HepG2 (cell line): ENCODE results near the gene NKX6-2. TPM values are rescaled to one million over a fixed set of nuclear protein-coding genes. Genes with fewer than 3 reads are reported as not detected.

Experiments used
- ATAC-seq: fragments of 200-7000 bp; cut with Tn5 transposase; 3 replicates; pipeline ENCODE4 v1.9.1; 2020; ENCODE audit warnings: mild to moderate bottlenecking, moderate library complexity
- BruUV-seq: library from RNA; stranded (reverse); fragments of 400-500 nt; replicated peaks from 2 replicates; lab custom pipeline; 2021; lab: Mats Ljungman, UMichigan
- CTCF ChIA-PET: fragments of 300-600 bp; formaldehyde crosslinking; extraction: SDS; loops from one replicate; lab custom pipeline; 2021; ENCODE audit warnings: low total read pairs, inconsistent platforms, low intra/inter-chr PET ratio; lab: Yijun Ruan, JAX
- POLR2A ChIA-PET: fragments of 350-600 bp; sonication (Branson Sonifier 250); formaldehyde crosslinking; loops from one replicate; lab custom pipeline; 2020; ENCODE audit warnings: antibody characterized with exemption, inconsistent platforms; lab: Yijun Ruan, JAX
- DNase-seq: peaks from one replicate; pipeline ENCODE4 v3.0.0-alpha.2; 2015; ENCODE audit warnings: low spot score
- FAIRE-seq: peaks from 3 replicates; lab custom pipeline; 2011; peaks lifted over from hg19 to GRCh38; lab: Jason Lieb, UNC
- H2AFZ ChIP-seq: one replicate; pipeline ENCODE4 v1.6.1; 2011; ENCODE audit warnings: low read length, inconsistent platforms
- H3K27ac ChIP-seq: fragments of 300-600 bp; 3 replicates; pipeline ENCODE4 v1.8.0; 2011; ENCODE audit warnings: mixed run types, mild to moderate bottlenecking, mixed read lengths, low read length, inconsistent platforms; ENCODE audit not compliant: insufficient read depth; ENCODE audit errors: extremely low read length
- H3K27me3 ChIP-seq, 2 experiments: fragments of 200-600 bp in 1 of 2; 2 replicates in 1 of 2; 3 replicates in 1 of 2; pipeline versions ENCODE4 v1.6.0 to v1.8.0; 2011; ENCODE audit warnings: low read length in 2 of 2, mild to moderate bottlenecking in 2 of 2, moderate library complexity in 2 of 2, inconsistent platforms in 1 of 2; ENCODE audit not compliant: insufficient read depth in 2 of 2, control insufficient read depth in 1 of 2
- H3K36me3 ChIP-seq, 2 experiments: fragments of 200-600 bp in 1 of 2; replicated peaks in 1 of 2; 2 replicates in 1 of 2; 3 replicates in 1 of 2; pipeline versions ENCODE4 v1.5.1 to v1.8.0; 2011; ENCODE audit warnings: low read length in 2 of 2, inconsistent platforms in 1 of 2; ENCODE audit not compliant: insufficient read depth in 2 of 2, control insufficient read depth in 1 of 2
- H3K4me1 ChIP-seq: 2 replicates; pipeline ENCODE4 v1.5.1; 2012; ENCODE audit warnings: low read length, inconsistent platforms; ENCODE audit not compliant: insufficient read depth
- H3K4me2 ChIP-seq: 2 replicates; pipeline ENCODE4 v1.6.0; 2011; ENCODE audit warnings: low read depth, low read length, inconsistent platforms
- H3K4me3 ChIP-seq, 3 experiments: fragments of 200-600 bp in 1 of 3; sonication (generic), shearing (Covaris generic) in 1 of 3; replicated peaks in 1 of 3; 2 replicates each; pipeline ENCODE4 v1.5.1; 2011 to 2016; ENCODE audit warnings: low read length in 3 of 3, inconsistent platforms in 2 of 3, low read depth in 2 of 3, mild to moderate bottlenecking in 2 of 3, control low read depth in 1 of 3, mixed read lengths in 1 of 3; ENCODE audit not compliant: insufficient read depth in 1 of 3
- H3K79me2 ChIP-seq: one replicate; pipeline ENCODE4 v1.6.1; 2011; ENCODE audit warnings: low read length, inconsistent platforms; ENCODE audit not compliant: insufficient read depth
- H3K9ac ChIP-seq: 2 replicates; pipeline ENCODE4 v1.6.0; 2011; ENCODE audit warnings: mild to moderate bottlenecking, low read depth, low read length, inconsistent platforms; ENCODE audit not compliant: insufficient read depth
- H3K9me3 ChIP-seq: 2 replicates; pipeline ENCODE4 v1.5.1; 2012; ENCODE audit warnings: mild to moderate bottlenecking, low read length
- H4K20me1 ChIP-seq: 2 replicates; pipeline ENCODE4 v1.6.0; 2011; ENCODE audit warnings: inconsistent platforms, mild to moderate bottlenecking, low read length, moderate library complexity; ENCODE audit not compliant: insufficient read depth
- BRF2 ChIP-seq: sonication (generic); formaldehyde crosslinking; IDR thresholded peaks from 2 replicates; pipeline ENCODE4 v1.8.1; 2022; ENCODE audit warnings: mild to moderate bottlenecking, missing genetic modification reagents
- DBP ChIP-seq: sonication (generic); formaldehyde crosslinking; IDR thresholded peaks from 2 replicates; pipeline ENCODE4 v1.4.0; 2020; ENCODE audit warnings: missing genetic modification reagents; ENCODE audit errors: not compliant biosample characterization
- HNRNPK ChIP-seq: fragments of 200-400 bp; formaldehyde crosslinking; IDR thresholded peaks from 2 replicates; pipeline ENCODE4 v1.6.1; 2018; ENCODE audit warnings: low read length, low read depth, moderate library complexity, mild to moderate bottlenecking; ENCODE audit not compliant: poor library complexity, severe bottlenecking
- NFIB ChIP-seq: sonication (generic); formaldehyde crosslinking; IDR thresholded peaks from 2 replicates; pipeline ENCODE4 v1.9.0; 2021; ENCODE audit warnings: missing genetic modification reagents, mild to moderate bottlenecking, borderline replicate concordance
- NKX3-1 ChIP-seq: sonication (generic); formaldehyde crosslinking; IDR thresholded peaks from 2 replicates; pipeline ENCODE4 v1.5.0; 2020; ENCODE audit warnings: missing genetic modification reagents
- NR2F6 ChIP-seq, 2 experiments: IDR thresholded peaks; 2 replicates each; pipeline ENCODE4 v1.6.1; 2016; ENCODE audit warnings: antibody characterized with exemption in 1 of 2, mild to moderate bottlenecking in 1 of 2
- PITX1 ChIP-seq: sonication (generic); formaldehyde crosslinking; IDR thresholded peaks from 2 replicates; pipeline ENCODE4 v1.5.1; 2020; ENCODE audit warnings: mild to moderate bottlenecking, missing genetic modification reagents
- TMF1 ChIP-seq: sonication (generic); formaldehyde crosslinking; IDR thresholded peaks from 2 replicates; pipeline ENCODE4 v1.8.1; 2022; ENCODE audit warnings: low read depth, missing genetic modification reagents
- U2AF1 ChIP-seq: fragments of 200-400 bp; formaldehyde crosslinking; optimal IDR thresholded peaks from 2 replicates; pipeline ENCODE3; 2017; ENCODE audit warnings: mild to moderate bottlenecking, low read depth, low read length
- ZBTB39 ChIP-seq: sonication (generic); formaldehyde crosslinking; IDR thresholded peaks from 2 replicates; pipeline ENCODE4 v1.5.0; 2020; ENCODE audit warnings: missing genetic modification reagents
- ZNF180 ChIP-seq: sonication (generic); formaldehyde crosslinking; IDR thresholded peaks from 2 replicates; pipeline ENCODE4 v1.4.0; 2020; ENCODE audit warnings: low read depth, missing genetic modification reagents, borderline replicate concordance
- ZNF446 ChIP-seq: sonication (generic); formaldehyde crosslinking; IDR thresholded peaks from 2 replicates; pipeline ENCODE4 v1.5.0; 2020; ENCODE audit warnings: mild to moderate bottlenecking, missing genetic modification reagents
- ZNF547 ChIP-seq: sonication (generic); formaldehyde crosslinking; IDR thresholded peaks from 2 replicates; pipeline ENCODE4 v1.5.1; 2020; ENCODE audit warnings: mild to moderate bottlenecking, missing genetic modification reagents
- ZNF776 ChIP-seq: sonication (generic); formaldehyde crosslinking; IDR thresholded peaks from 2 replicates; pipeline ENCODE4 v1.4.0; 2020; ENCODE audit warnings: mild to moderate bottlenecking, missing genetic modification reagents
- WGBS: methylation state at CpG from one replicate; pipeline ENCODE4 v1.1.6; 2017; ENCODE audit warnings: low lambda C conversion rate; 5-methylcytosine and 5-hydroxymethylcytosine counted together
- in situ Hi-C: cut with HindIII; loops from 2 replicates; pipeline ENCODE4 v1.10.0; 2017; ENCODE audit warnings: low pct_unique_long_range_greater_than_20kb; ENCODE audit not compliant: extremely low pct_ligation_motif_present
- intact Hi-C: fragments of 100-400 bp; cut with micrococcal nuclease; formaldehyde crosslinking; loops from one replicate; pipeline ENCODE4 v1.10.0; 2022; ENCODE audit not compliant: unreplicated experiment
- polyA plus RNA-seq, 8 experiments: library from polyadenylated mRNA; depleted of rRNA in 3 of 8; stranded (reverse) in 7 of 8; unstranded in 1 of 8; fragments of >200 nt; fragmentation: Illumina TruSeq in 4 of 8; extraction: Trizol in 4 of 8; gene quantifications; 2 replicates each; pipeline versions ENCODE4 v1.2.1 to v1.2.3, GENCODE V29; 2011 to 2016; ENCODE audit warnings: low read depth in 4 of 8, missing spikeins in 1 of 8, mixed read lengths in 1 of 8; ENCODE audit not compliant: insufficient read depth in 1 of 8
- total RNA-seq, 5 experiments: library from RNA; depleted of rRNA; stranded (reverse); fragments of >200 nt; fragmentation: Illumina TruSeq; extraction: Trizol; gene quantifications; 2 replicates each; pipeline ENCODE4 v1.2.3, GENCODE V29; 2016; ENCODE audit warnings: low read depth in 1 of 5

NKX6-2 gene
- total and polyA plus RNA-seq, 2 of the 13 experiments (the other 11 are each of a cell fraction or from before 2014, with no cell fraction given) = not detected

GRCh38 chr10:132776821-132777220, 9.1 kb downstream of the NKX6-2 start:
- no peak for TF ChIP-seq ZBTB39
- TF ChIP-seq NR2F6 (IDR thresholded peaks at IDR 0.05) = no peak
- no peak for TF ChIP-seq NR2F6 (CRISPR knock-in tag; IDR thresholded peaks at IDR 0.05)
- TF ChIP-seq U2AF1 = no peak
- no peak for TF ChIP-seq NKX3-1
- no peak for TF ChIP-seq NFIB (CRISPR knock-in tag)
- TF ChIP-seq TMF1 (CRISPR knock-in tag) = no peak
- TF ChIP-seq ZNF180 (CRISPR knock-in tag) = no peak
- TF ChIP-seq PITX1 (CRISPR knock-in tag) = no peak
- no peak for TF ChIP-seq ZNF446
- no peak for TF ChIP-seq BRF2 (CRISPR knock-in tag)
- no peak for TF ChIP-seq HNRNPK
- TF ChIP-seq ZNF776 (CRISPR knock-in tag) = no peak
- no peak for TF ChIP-seq ZNF547 (CRISPR knock-in tag)
- TF ChIP-seq DBP (CRISPR knock-in tag) = no peak
- Histone ChIP-seq H2AFZ (no peak overlapping the region), H3K4me1 (peaks cover 12% of the 10 kb centered on the region), H4K20me1 (no peaks in the 10 kb centered on the region), H3K27me3 (no peaks in the 10 kb centered on the region), H3K79me2 (no peaks in the 10 kb centered on the region), H3K9ac (no peak overlapping the region), H3K4me3 (no peak overlapping the region), H3K27ac (no peak overlapping the region), H3K4me2 (no peak overlapping the region), H3K9me3 (no peaks in the 10 kb centered on the region), H3K36me3 (peaks cover 0 to 2% of the 10 kb centered on the region in 2 experiments; a peak in 2 of 5 replicates)
- in situ Hi-C loops (no loop called here), intact Hi-C loops (no loop called here)
- DNase-seq (no peak), ATAC-seq (no peak), FAIRE-seq (no peak)
- CTCF ChIA-PET = no interaction called here
- POLR2A ChIA-PET = no interaction called here
- 96% methylated on average over 7 of the region's 18 CpGs for WGBS
- no TSS peak for BruUV-seq
